SK-N-SH (cell line): ENCODE measurements around the gene POLR1H. TPM values are rescaled to one million over a fixed set of nuclear protein-coding genes. Genes with fewer than 3 reads are reported as not detected.

Experiments used
- CTCF ChIA-PET: fragments of 300-600, 350-600 bp; formaldehyde crosslinking; extraction: SDS; loops from one replicate; lab custom pipeline; 2021; lab: Yijun Ruan, JAX
- POLR2A ChIA-PET: fragments of 350-600 bp; sonication (Branson Sonifier 250); formaldehyde crosslinking; extraction: SDS; loops from one replicate; lab custom pipeline; 2020; ENCODE audit warnings: antibody characterized with exemption, inconsistent platforms; lab: Yijun Ruan, JAX
- DNase-seq: peaks from one replicate; pipeline ENCODE4 v3.0.0; 2012
- H2AFZ ChIP-seq: fragments of 200-600 bp; sonication (generic); 2 replicates; pipeline ENCODE4 v1.8.1; 2016; ENCODE audit warnings: antibody characterized with exemption, mild to moderate bottlenecking, low read depth
- H3F3A ChIP-seq: fragments of 200-600 bp; sonication (generic); replicated peaks from 2 replicates; pipeline ENCODE3; 2016; ENCODE audit warnings: antibody characterized with exemption, mild to moderate bottlenecking; ENCODE audit not compliant: insufficient read depth
- H3K27ac ChIP-seq, 2 experiments: fragments of 200-500 bp in 1 of 2; fragments of 200-600 bp in 1 of 2; sonication (Bioruptor generic) in 1 of 2; sonication (generic), shearing (Covaris generic) in 1 of 2; 2 replicates each; pipeline versions ENCODE4 v1.5.1 to v1.6.1; 2014 to 2016; ENCODE audit warnings: low read depth in 2 of 2, inconsistent platforms in 1 of 2, low read length in 1 of 2, mild to moderate bottlenecking in 1 of 2, mixed read lengths in 1 of 2
- H3K27me3 ChIP-seq: fragments of 200-600 bp; sonication (generic), shearing (Covaris generic); 2 replicates; pipeline ENCODE4 v1.6.1; 2016; ENCODE audit warnings: mixed run types; ENCODE audit not compliant: insufficient read depth
- H3K36me3 ChIP-seq, 2 experiments: fragments of 200-500 bp in 1 of 2; fragments of 200-600 bp in 1 of 2; sonication (Bioruptor generic) in 1 of 2; sonication (generic) in 1 of 2; replicated peaks in 1 of 2; 2 replicates each; pipeline versions ENCODE3 to v1.5.1; 2014 to 2016; ENCODE audit warnings: low read length in 1 of 2, mild to moderate bottlenecking in 1 of 2; ENCODE audit not compliant: insufficient read depth in 2 of 2, control insufficient read depth in 1 of 2
- H3K4me1 ChIP-seq, 2 experiments: fragments of 200-500 bp in 1 of 2; fragments of 200-600 bp in 1 of 2; sonication (Bioruptor generic) in 1 of 2; sonication (generic), shearing (Covaris generic) in 1 of 2; 2 replicates each; pipeline versions ENCODE4 v1.5.1 to v1.6.1; 2014 to 2016; ENCODE audit warnings: low read depth in 1 of 2, low read length in 1 of 2, mixed run types in 1 of 2; ENCODE audit not compliant: insufficient read depth in 2 of 2, control insufficient read depth in 1 of 2
- H3K4me2 ChIP-seq: fragments of 200-600 bp; sonication (generic), shearing (Covaris generic); 2 replicates; pipeline ENCODE4 v1.6.1; 2017; ENCODE audit warnings: mixed run types
- H3K4me3 ChIP-seq, 2 experiments: fragments of 200-500 bp in 1 of 2; fragments of 200-600 bp in 1 of 2; sonication (Bioruptor generic) in 1 of 2; sonication (generic), shearing (Covaris generic) in 1 of 2; 2 replicates each; pipeline versions ENCODE4 v1.5.1 to v1.8.1; 2014 to 2016; ENCODE audit warnings: low read depth in 2 of 2, inconsistent platforms in 1 of 2, low read length in 1 of 2, mild to moderate bottlenecking in 1 of 2, mixed read lengths in 1 of 2, moderate library complexity in 1 of 2
- H3K79me2 ChIP-seq: fragments of 200-600 bp; sonication (generic); 2 replicates; pipeline ENCODE4 v1.8.1; 2017; ENCODE audit warnings: mild to moderate bottlenecking; ENCODE audit not compliant: insufficient read depth
- H3K9ac ChIP-seq: fragments of 200-600 bp; sonication (generic); 2 replicates; pipeline ENCODE4 v1.6.1; 2017; ENCODE audit warnings: mixed run types
- H3K9me2 ChIP-seq: fragments of 200-600 bp; sonication (generic); 2 replicates; pipeline ENCODE4 v1.6.1; 2017; ENCODE audit warnings: mixed run types
- H3K9me3 ChIP-seq: fragments of 200-600 bp; sonication (generic); 2 replicates; pipeline ENCODE4 v1.6.1; 2017; ENCODE audit warnings: mixed run types, mild to moderate bottlenecking, moderate library complexity
- H4K20me1 ChIP-seq: fragments of 200-600 bp; sonication (generic); 2 replicates; pipeline ENCODE4 v1.6.1; 2017; ENCODE audit warnings: mild to moderate bottlenecking, mixed run types; ENCODE audit not compliant: insufficient read depth
- FOXJ3 ChIP-seq: sonication (generic); formaldehyde crosslinking; IDR thresholded peaks from 2 replicates; pipeline ENCODE4 v1.5.1; 2020; ENCODE audit warnings: mild to moderate bottlenecking, missing genetic modification reagents
- GATA2 ChIP-seq: sonication (generic); formaldehyde crosslinking; IDR thresholded peaks from 2 replicates; pipeline ENCODE4 v1.5.0; 2020; ENCODE audit warnings: mild to moderate bottlenecking, missing genetic modification reagents
- JUND ChIP-seq: IDR thresholded peaks from 2 replicates; pipeline ENCODE4 v1.4.0; 2012
- MXI1 ChIP-seq: IDR thresholded peaks from 2 replicates; pipeline ENCODE4 v1.6.1; 2012; ENCODE audit warnings: mild to moderate bottlenecking, low read depth, low read length, improper control_type of control experiment
- NFIC ChIP-seq: IDR thresholded peaks from 2 replicates; pipeline ENCODE4 v1.4.0; 2012; ENCODE audit warnings: borderline replicate concordance
- NRF1 ChIP-seq: IDR thresholded peaks from 2 replicates; pipeline ENCODE4 v1.6.1; 2012; ENCODE audit warnings: low read depth, mild to moderate bottlenecking, low read length
- POLR2AphosphoS5 ChIP-seq: IDR thresholded peaks from 2 replicates; pipeline ENCODE4 v1.6.1; 2012; ENCODE audit warnings: low read depth, low read length
- RAD21 ChIP-seq: IDR thresholded peaks from 2 replicates; pipeline ENCODE4 v1.6.1; 2012; ENCODE audit warnings: mild to moderate bottlenecking, low read length
- TEAD4 ChIP-seq: IDR thresholded peaks from 2 replicates; pipeline ENCODE4 v1.4.0; 2012; ENCODE audit warnings: mild to moderate bottlenecking, borderline replicate concordance; ENCODE audit not compliant: insufficient read depth
- WGBS: methylation state at CpG from one replicate; pipeline ENCODE4 v1.1.6; 2017; ENCODE audit warnings: low lambda C conversion rate; 5-methylcytosine and 5-hydroxymethylcytosine counted together
- polyA plus RNA-seq, 3 experiments: library from polyadenylated mRNA; depleted of rRNA; stranded (reverse); fragments of >200 nt; gene quantifications; 2 replicates each; pipeline ENCODE4 v1.2.3, GENCODE V29; 2012
- TF ChIP-seq, protein P1 (sequence below): IDR thresholded peaks from 2 replicates; pipeline ENCODE4 v1.6.1; 2012; ENCODE audit warnings: mild to moderate bottlenecking, low read depth, low read length, moderate library complexity
- TF ChIP-seq, protein P2 (sequence below): fragments of 150-350 bp; IDR thresholded peaks from 2 replicates; pipeline ENCODE4 v1.6.1; 2017; ENCODE audit warnings: antibody characterized with exemption, low read length, low read depth, borderline replicate concordance
- TF ChIP-seq, protein P3 (sequence below): fragments of 150-350 bp; IDR thresholded peaks from 2 replicates; pipeline ENCODE4 v1.6.1; 2016; ENCODE audit warnings: mild to moderate bottlenecking, low read depth, low read length

Gene POLR1H
- polyA plus RNA-seq, 1 of the 3 experiments (the other 2 are of a cell fraction), result 40.6 TPM

DNA sequence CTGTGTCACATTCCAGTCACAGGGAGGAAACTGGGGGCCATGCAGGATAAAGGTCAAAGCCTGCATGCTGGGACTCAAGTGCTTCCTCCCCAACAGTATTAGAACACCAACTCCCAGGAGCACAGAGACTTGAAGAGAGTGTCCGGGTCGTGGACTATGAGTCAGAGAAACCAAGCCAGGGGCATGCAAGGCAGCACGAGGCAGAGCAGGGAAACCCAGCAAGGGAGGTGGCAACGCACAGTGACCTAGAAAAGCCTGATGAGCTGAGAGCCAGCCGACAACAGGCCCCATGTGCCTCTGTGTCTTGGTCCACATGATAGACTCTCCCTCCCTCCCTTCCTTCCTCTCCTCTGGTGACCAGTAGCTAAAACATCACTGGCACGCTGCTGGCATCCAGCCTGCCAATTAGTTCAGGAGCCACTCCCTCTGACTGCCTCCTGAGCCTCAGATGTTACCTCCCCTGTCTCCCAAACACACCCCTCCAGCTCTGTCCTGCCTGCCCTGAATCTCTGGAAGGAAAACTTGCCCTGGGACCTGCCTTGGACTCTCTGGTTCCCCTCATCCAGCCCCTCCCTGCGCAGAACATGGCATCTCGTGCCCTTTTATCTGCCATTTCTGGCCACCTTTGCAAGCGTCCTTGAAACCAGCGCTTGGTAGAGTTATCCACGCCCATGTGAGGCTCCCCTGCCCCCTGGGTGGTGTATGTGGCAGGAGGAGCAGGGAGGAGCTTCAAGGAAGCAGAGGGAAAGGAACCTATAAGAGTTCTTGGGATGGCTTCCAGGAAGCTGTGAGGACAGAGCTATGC is 30.7 kb downstream of the POLR1H start (continued):
- TF ChIP-seq, protein P1, sequence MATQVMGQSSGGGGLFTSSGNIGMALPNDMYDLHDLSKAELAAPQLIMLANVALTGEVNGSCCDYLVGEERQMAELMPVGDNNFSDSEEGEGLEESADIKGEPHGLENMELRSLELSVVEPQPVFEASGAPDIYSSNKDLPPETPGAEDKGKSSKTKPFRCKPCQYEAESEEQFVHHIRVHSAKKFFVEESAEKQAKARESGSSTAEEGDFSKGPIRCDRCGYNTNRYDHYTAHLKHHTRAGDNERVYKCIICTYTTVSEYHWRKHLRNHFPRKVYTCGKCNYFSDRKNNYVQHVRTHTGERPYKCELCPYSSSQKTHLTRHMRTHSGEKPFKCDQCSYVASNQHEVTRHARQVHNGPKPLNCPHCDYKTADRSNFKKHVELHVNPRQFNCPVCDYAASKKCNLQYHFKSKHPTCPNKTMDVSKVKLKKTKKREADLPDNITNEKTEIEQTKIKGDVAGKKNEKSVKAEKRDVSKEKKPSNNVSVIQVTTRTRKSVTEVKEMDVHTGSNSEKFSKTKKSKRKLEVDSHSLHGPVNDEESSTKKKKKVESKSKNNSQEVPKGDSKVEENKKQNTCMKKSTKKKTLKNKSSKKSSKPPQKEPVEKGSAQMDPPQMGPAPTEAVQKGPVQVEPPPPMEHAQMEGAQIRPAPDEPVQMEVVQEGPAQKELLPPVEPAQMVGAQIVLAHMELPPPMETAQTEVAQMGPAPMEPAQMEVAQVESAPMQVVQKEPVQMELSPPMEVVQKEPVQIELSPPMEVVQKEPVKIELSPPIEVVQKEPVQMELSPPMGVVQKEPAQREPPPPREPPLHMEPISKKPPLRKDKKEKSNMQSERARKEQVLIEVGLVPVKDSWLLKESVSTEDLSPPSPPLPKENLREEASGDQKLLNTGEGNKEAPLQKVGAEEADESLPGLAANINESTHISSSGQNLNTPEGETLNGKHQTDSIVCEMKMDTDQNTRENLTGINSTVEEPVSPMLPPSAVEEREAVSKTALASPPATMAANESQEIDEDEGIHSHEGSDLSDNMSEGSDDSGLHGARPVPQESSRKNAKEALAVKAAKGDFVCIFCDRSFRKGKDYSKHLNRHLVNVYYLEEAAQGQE, result no peak
- TF ChIP-seq RAD21, result no peak
- no peak for TF ChIP-seq MXI1
- TF ChIP-seq, protein P2, sequence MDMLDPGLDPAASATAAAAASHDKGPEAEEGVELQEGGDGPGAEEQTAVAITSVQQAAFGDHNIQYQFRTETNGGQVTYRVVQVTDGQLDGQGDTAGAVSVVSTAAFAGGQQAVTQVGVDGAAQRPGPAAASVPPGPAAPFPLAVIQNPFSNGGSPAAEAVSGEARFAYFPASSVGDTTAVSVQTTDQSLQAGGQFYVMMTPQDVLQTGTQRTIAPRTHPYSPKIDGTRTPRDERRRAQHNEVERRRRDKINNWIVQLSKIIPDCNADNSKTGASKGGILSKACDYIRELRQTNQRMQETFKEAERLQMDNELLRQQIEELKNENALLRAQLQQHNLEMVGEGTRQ, result no peak
- TF ChIP-seq FOXJ3, result no peak

DNA sequence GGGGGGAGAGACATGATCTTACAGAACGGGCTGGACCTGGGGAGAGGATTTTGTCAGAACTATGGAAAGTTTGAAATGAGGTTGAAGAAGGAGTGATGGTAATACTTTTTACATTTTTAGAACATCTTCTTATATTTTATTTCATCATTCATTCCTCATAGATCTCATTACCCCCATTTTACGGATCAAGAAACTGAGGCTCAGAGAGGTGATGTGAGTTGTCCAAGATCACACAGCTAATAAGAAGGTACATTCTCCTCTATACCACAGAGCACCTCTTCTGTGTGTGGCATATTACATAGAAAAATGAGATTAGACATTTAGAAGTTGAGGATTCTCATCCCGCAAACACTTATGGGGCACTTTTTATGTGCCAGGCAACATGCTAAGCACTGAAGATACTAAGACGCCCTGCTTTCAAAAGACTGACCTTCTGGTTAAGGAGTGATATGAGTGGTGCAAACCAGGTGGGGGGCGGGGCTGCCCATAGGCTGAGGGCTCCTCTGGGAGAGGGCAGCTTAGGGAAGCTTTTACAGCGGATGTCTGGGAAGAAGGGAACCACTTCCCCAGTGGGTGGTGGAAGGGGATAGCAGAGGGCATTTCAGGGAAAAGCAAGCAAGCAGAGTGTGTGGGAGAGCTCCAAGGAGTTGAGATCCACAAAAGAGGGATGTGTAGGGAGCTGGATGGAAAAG is 31.9 kb downstream of the POLR1H start:
- 19% methylated on average over 6 of the region's 6 CpGs for WGBS
- Histone ChIP-seq H4K20me1 (no peaks in the 10 kb centered on the region), H3K9ac (no peak overlapping the region)
- no peak for TF ChIP-seq TEAD4
- no peak for TF ChIP-seq NRF1
- TF ChIP-seq, protein P3, sequence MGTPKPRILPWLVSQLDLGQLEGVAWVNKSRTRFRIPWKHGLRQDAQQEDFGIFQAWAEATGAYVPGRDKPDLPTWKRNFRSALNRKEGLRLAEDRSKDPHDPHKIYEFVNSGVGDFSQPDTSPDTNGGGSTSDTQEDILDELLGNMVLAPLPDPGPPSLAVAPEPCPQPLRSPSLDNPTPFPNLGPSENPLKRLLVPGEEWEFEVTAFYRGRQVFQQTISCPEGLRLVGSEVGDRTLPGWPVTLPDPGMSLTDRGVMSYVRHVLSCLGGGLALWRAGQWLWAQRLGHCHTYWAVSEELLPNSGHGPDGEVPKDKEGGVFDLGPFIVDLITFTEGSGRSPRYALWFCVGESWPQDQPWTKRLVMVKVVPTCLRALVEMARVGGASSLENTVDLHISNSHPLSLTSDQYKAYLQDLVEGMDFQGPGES, result no peak
- no peak for TF ChIP-seq POLR2AphosphoS5
- TF ChIP-seq FOXJ3, result no peak
- TF ChIP-seq NFIC, result no peak
- TF ChIP-seq JUND, result no peak
- no peak for TF ChIP-seq GATA2 (CRISPR knock-in tag)
- TF ChIP-seq, all 33 proteins: peak for 0
- ChIA-PET CTCF (interaction anchor here (1.0 to 4.0 kb wide), 4 partner anchors 11 to 56 kb away, joined by 3 to 27 read pairs (median 13); partner anchors contain the start of gene TRIM40), POLR2A (no interaction called here)
- no peak for DNase-seq
- H3K4me1 ChIP-seq, result no peaks in the 10 kb centered on the region
- no peak overlapping the region for H3K27ac ChIP-seq
- no peaks in the 10 kb centered on the region for H3K9me2 ChIP-seq
- peaks cover 68% of the 10 kb centered on the region for H3K27me3 ChIP-seq
- H3K9me3 ChIP-seq, result no peaks in the 10 kb centered on the region
- no peak overlapping the region for H2AFZ ChIP-seq
- H3K4me2 ChIP-seq, result no peak overlapping the region
- no peaks in the 10 kb centered on the region for H3K79me2 ChIP-seq
- H3K4me3 ChIP-seq, result no peak overlapping the region
- H3F3A ChIP-seq, result no peaks in the 10 kb centered on the region
- no peaks in the 10 kb centered on the region for H3K36me3 ChIP-seq
